Neural progenitor cell (in vitro differentiated cells): ENCODE results near the gene ARFGAP3.

Experiments used
- CTCF ChIP-seq: fragments of 200-600 bp; sonication (generic); IDR thresholded peaks from 2 replicates; pipeline ENCODE4 v1.5.1; 2017; ENCODE audit warnings: antibody characterized with exemption, mild to moderate bottlenecking
- EZH2 ChIP-seq: fragments of 200-600 bp; sonication (generic); IDR thresholded peaks from 2 replicates; pipeline ENCODE4 v1.6.1; 2017; ENCODE audit warnings: antibody characterized with exemption, mild to moderate bottlenecking, moderate library complexity

GRCh38 chr22:42892156-42892555 is 35.1 kb upstream of the ARFGAP3 start:
- TF ChIP-seq CTCF (no peak), EZH2 (no peak)
